ENCODE results near the gene KLHDC3. TPM values are rescaled to one million over a fixed set of nuclear protein-coding genes. Genes with fewer than 3 reads are reported as not detected.

The KLHDC3 gene, protein sequence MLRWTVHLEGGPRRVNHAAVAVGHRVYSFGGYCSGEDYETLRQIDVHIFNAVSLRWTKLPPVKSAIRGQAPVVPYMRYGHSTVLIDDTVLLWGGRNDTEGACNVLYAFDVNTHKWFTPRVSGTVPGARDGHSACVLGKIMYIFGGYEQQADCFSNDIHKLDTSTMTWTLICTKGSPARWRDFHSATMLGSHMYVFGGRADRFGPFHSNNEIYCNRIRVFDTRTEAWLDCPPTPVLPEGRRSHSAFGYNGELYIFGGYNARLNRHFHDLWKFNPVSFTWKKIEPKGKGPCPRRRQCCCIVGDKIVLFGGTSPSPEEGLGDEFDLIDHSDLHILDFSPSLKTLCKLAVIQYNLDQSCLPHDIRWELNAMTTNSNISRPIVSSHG
- total RNA-seq: 59.6 and 66.2 TPM in 2 replicates

DNA sequence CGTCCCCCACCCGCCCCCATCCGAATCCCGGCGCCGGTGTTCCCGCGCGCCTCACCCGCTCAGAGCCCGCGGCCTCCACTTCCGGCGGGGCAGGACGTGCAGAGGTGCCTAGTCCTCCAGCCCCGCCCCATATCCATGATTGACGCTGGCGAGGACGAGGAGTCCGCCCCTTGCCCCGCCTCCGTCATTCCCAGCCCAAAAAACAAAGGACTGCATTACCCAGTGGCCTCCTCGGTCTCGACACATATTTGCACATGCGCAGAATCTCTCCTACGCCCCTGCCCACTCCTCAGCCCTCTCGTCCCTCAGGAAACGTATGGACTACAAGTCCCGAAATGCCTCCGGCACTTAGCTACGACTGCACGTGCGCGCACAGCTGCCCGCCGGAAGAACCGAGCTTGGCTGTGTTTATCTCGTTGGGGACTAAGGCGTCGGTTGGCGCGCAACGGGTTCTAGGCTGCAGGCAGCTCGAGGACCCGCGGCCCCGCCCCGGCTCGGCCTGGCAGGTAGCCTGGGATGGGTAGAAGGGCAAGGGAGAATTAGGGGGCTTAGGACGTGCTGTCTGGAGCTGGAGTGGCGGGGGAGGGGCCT is at the start of gene KLHDC3, which contains the start of gene MEA1:
Gene KLHDC3 (plus strand): TSS at position 407 of the 591 bp plus-strand sequence. CDS start 2,944 bp downstream, outside the sequence.
Gene MEA1 (minus strand): TSS at position 104 of the 591 bp plus-strand sequence. CDS start 133 bp downstream, outside the sequence.

GRCh38 chr6:42978839-42979522 is 35.1 kb upstream of the KLHDC3 start, which contains the start of gene PEX6:
Gene PEX6, minus strand, starts transcription at chr6:42979181. Its CDS starts 31 bp downstream, at chr6:42979150.

DNA sequence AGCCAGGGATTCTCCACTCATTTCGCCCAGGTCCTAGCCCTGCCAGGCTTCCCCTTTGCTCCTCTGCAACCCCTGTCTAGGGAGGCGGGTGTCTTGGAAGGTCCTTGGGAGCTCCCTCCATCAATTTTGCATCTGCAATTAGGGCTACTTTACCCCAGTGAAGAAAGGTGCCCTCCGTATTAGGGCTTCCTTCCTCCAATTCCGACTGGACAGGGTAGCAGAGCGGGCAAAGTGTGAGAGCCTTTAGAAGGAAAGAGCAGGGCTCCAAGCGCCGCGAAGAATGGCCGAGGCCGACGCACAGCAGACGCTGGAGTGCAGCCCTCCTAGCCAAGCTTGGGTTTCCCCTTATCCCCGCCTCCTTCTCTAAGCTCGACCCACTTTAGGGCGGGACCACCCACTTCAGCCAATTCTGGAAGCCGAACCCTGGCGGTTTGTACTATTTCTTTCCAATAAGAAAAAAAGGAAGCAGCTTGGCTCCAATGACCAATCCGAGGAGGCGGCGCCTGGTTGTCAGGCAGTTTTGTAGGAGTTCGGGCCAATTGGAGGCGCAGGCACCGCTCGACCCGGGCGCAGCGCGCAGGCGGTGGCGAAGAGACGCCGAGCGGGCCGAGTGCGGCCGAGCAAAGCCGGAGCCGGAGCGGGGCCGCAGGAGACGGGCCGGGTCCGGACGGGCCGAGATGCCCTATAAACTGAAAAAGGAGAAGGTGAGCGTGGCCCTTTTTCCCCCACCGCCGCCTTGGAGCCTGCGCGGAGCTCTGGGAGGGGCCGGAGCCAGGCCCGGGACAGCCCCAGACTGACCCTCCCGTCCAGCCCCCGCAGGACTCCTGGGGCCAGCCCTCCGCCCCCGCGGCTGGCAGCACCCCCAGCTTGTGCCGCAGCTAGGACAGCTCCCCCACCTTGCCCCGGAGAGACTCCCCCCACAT is 29.8 kb upstream of the KLHDC3 start, which contains the start of gene PPP2R5D:
Gene PPP2R5D (plus strand): TSS at position 570 of the 923 bp plus-strand sequence. CDS start 108 bp downstream, at position 678.

DNA sequence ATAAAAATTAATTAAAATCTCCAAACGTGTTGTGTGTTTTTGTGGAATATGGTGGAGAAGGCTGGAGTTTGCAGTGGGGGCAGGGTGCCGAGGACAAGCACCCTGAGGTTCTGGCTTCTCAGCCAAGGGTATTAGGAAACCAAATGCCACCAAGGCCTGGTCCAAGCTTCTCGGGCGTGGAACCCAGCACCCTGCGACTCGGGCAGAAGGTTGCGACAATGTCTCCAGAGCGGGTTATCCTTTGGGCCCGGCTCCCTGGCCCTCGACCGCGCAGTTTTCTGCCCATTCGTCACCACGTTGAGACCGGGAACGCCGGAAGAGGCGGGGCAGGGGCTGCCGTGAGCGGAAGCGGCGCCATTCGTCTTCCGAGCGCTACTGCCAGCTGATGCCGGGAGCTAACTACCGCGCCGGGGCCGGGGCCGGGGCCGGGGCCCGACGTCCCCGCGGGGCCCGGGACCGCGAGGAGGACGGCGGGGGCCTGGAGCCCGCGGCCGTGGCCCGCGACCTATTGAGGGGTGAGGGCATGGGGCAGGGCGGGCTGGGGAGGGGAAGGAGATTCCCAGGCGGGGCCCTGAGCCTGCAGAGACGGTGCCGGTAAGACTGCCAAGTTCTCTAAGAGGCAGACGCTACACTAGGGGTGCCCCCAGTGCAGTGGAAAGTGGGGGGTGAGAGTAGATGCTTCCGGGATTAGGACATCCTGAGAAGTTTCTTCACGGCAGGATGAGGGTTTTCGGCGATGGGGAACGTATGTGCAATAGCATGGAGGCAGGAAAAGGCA is 7.4 kb downstream of the KLHDC3 start, which contains the start of gene RRP36:
Gene RRP36 (plus strand): TSS at position 354 of the 778 bp plus-strand sequence. CDS start 32 bp downstream, at position 386.

DNA sequence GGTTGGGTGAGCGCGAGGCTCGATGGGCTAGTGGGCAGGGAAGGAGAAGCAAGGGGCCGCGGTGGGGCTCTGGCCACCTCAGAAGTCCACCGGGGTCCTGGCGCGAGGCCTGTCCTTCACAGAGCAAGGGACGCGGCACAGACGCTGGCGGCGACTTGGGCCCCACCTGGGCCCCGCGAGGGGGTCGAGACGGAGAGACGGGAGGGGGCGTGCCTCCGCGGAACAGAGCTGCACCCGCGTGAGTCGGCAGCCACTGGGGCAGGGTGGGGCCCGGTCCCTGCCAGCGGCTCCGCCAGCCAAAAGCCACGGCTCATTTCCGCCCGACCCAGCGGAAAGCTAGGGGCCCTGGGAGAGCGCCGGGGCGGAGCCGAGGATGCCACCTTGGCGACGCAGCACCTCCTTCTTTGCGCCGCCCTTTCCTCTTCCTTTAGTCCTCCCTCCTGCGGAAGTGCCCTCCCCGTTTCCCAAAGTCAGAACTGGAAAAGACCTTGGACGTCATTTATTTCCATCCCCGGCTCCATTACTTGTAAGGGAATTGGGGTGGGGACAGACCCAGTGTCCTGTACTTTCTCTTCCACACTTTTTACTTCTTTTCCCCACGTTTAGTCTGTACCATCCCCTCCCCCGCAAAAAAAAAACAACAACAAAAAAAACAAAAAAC is 39.6 kb downstream of the KLHDC3 start, which contains the start of gene CUL7:
Gene CUL7 (minus strand): TSS at position 307 of the 661 bp plus-strand sequence. CDS start 1,063 bp downstream, outside the sequence.

GRCh38 chr6:43059168-43060033 is 45.4 kb downstream of the KLHDC3 start, which contains the start of the genes KLC4 and MRPL2:
Gene KLC4, plus strand, starts transcription at chr6:43059631. Its CDS starts 1,705 bp downstream, at chr6:43061336.
Gene MRPL2, minus strand, starts transcription at chr6:43059434. Its CDS starts 53 bp downstream, at chr6:43059381.

Other genes starting within 250 kb of the KLHDC3 start
- 3.9 and 4.6 TPM in 2 replicates for gene BICRAL, start 232.2 kb upstream of the KLHDC3 start, total RNA-seq
- 116 and 145 TPM in 2 replicates for gene RPL7L1, start 134.6 kb upstream of the KLHDC3 start, total RNA-seq
- not detected in 2 replicates for gene PTCRA, start 98.2 kb upstream of the KLHDC3 start, total RNA-seq
- gene CNPY3, start 84.8 kb upstream of the KLHDC3 start, total RNA-seq: 19.0 and 36.5 TPM in 2 replicates
- gene GNMT, start 53.5 kb upstream of the KLHDC3 start, total RNA-seq: 0.25 TPM in 1 of 2 replicates, not detected in the other
- gene PEX6, start 35.1 kb upstream of the KLHDC3 start, total RNA-seq: 24.9 and 68.6 TPM in 2 replicates
- gene PPP2R5D, start 29.7 kb upstream of the KLHDC3 start, total RNA-seq: 23.7 and 40.4 TPM in 2 replicates
- gene MEA1, start 303 bp upstream of the KLHDC3 start, total RNA-seq: 67.7 and 89.1 TPM in 2 replicates
- gene RRP36, start 7.4 kb downstream of the KLHDC3 start, total RNA-seq: 81.2 and 132 TPM in 2 replicates
- 58.9 and 83.6 TPM in 2 replicates for gene CUL7, start 39.6 kb downstream of the KLHDC3 start, total RNA-seq
- 18.0 and 25.0 TPM in 2 replicates for gene MRPL2, start 45.2 kb downstream of the KLHDC3 start, total RNA-seq
- 11.8 and 19.5 TPM in 2 replicates for gene KLC4, start 45.4 kb downstream of the KLHDC3 start, total RNA-seq
- gene PTK7, start 62.1 kb downstream of the KLHDC3 start, total RNA-seq: 58.0 and 166 TPM in 2 replicates
- 20.7 and 21.4 TPM in 2 replicates for gene SRF, start 157.0 kb downstream of the KLHDC3 start, total RNA-seq
- gene CUL9, start 167.9 kb downstream of the KLHDC3 start, total RNA-seq: 26.0 and 39.2 TPM in 2 replicates
- 62.9 and 63.7 TPM in 2 replicates for gene DNPH1, start 215.2 kb downstream of the KLHDC3 start, total RNA-seq
- gene TTBK1, start 229.2 kb downstream of the KLHDC3 start, total RNA-seq: under 0.01 TPM in 1 of 2 replicates, not detected in the other

All from uterine smooth muscle cell (primary cell).